ENCODE data around the gene CDH13. TPM values are rescaled to one million over a fixed set of nuclear protein-coding genes. Genes with fewer than 3 reads are reported as not detected.

The CDH13 gene
- total and polyA plus RNA-seq, 2 of the 8 experiments (the other 6 are each of a cell fraction or from before 2014, with no cell fraction given): 2.3 to 2.4 TPM

GRCh38 chr16:82859662-82860061 is 232.9 kb downstream of the CDH13 start:
- H2BK5ac ChIP-seq (ENCODE audit: low read depth, low read length): no peak overlapping the region
- H3K9ac ChIP-seq (replicated peaks in 1 of 4; ENCODE audit: extremely low read depth in 1 of 4, low read depth in 3 of 4, low read length in 3 of 4): no peak overlapping the region
- no peaks in the 10 kb centered on the region for H3K9me3 ChIP-seq (ENCODE audit: insufficient read depth in 2 of 2, low read depth in 1 of 2, low read length in 1 of 2)
- H3K14ac ChIP-seq (ENCODE audit: insufficient read length): no peak overlapping the region
- no peak overlapping the region for H3K23ac ChIP-seq (ENCODE audit: insufficient read length)
- WGBS, 2 experiments (ENCODE audit: extremely low coverage in 1 of 2, insufficient coverage in 1 of 2, insufficient read length in 1 of 2, insufficient replicate concordance in 2 of 2, low coverage in 1 of 2, low lambda C conversion rate in 2 of 2, missing lambda C conversion rate in 1 of 2): 99% methylated on average over 6 of the region's 6 CpGs; no CpG with 5 or more reads in 1 of the 2 experiments
- no peak overlapping the region for H2BK15ac ChIP-seq (ENCODE audit: low read length)
- H2AK5ac ChIP-seq (ENCODE audit: low read depth, low read length): no peak overlapping the region
- no peaks in the 10 kb centered on the region for H3K27me3 ChIP-seq (replicated peaks in 1 of 4; ENCODE audit: control insufficient read depth in 3 of 4, extremely low read depth in 1 of 4, insufficient read depth in 3 of 4, low read length in 3 of 4)
- no peaks in the 10 kb centered on the region for H3K36me3 ChIP-seq (ENCODE audit: control insufficient read depth in 2 of 4, insufficient read depth in 4 of 4, low read length in 3 of 4)
- no peaks in the 10 kb centered on the region for H3K23me2 ChIP-seq (ENCODE audit: low read depth, low read length)
- H3K4ac ChIP-seq (replicated peaks; ENCODE audit: insufficient read length, low read depth, low read length): no peak overlapping the region
- no peak overlapping the region for H3K4me2 ChIP-seq (ENCODE audit: insufficient read depth in 1 of 2, low read depth in 2 of 2, low read length in 2 of 2)
- no peak overlapping the region for H4K91ac ChIP-seq (replicated peaks; ENCODE audit: insufficient read length, low read length)
- H2BK120ac ChIP-seq (replicated peaks; ENCODE audit: low read depth, low read length): no peak overlapping the region
- CTCF ChIA-PET (ENCODE audit: partially characterized antibody): interaction anchor here (0.6 to 0.8 kb wide), 2 partner anchors 108 to 403 kb away, joined by 3 read pairs; no protein-coding TSS in a partner anchor
- no peak overlapping the region for H4K8ac ChIP-seq (ENCODE audit: extremely low read depth, insufficient read depth, low read length)
- H3K79me2 ChIP-seq (ENCODE audit: control insufficient read depth in 1 of 2, insufficient read depth in 2 of 2, low read length in 2 of 2): no peaks in the 10 kb centered on the region
- no peak for FAIRE-seq
- H2BK20ac ChIP-seq (ENCODE audit: low read length): no peak overlapping the region
- H4K20me1 ChIP-seq (replicated peaks in 1 of 2; ENCODE audit: control insufficient read depth in 1 of 2, insufficient read depth in 2 of 2, low read length in 2 of 2): no peaks in the 10 kb centered on the region
- H3K4me1 ChIP-seq (replicated peaks in 1 of 4; ENCODE audit: control insufficient read depth in 3 of 4, insufficient read depth in 4 of 4, low read length in 3 of 4): no peaks in the 10 kb centered on the region
- H3K18ac ChIP-seq (ENCODE audit: extremely low read depth, low read length): no peak overlapping the region
- no peak overlapping the region for H3K27ac ChIP-seq (ENCODE audit: low read depth, low read length)
- no peak overlapping the region for H4K5ac ChIP-seq (ENCODE audit: insufficient read length, low read depth, low read length)
- no peak overlapping the region for H3K4me3 ChIP-seq (ENCODE audit: extremely low read depth in 1 of 4, insufficient read depth in 2 of 4, low read depth in 3 of 4, low read length in 4 of 4)
- POLR2A ChIA-PET (ENCODE audit: partially characterized antibody): no interaction called here
- H2BK12ac ChIP-seq (ENCODE audit: low read depth, low read length): no peak overlapping the region
- no peak overlapping the region for H2AFZ ChIP-seq (ENCODE audit: low read length)
- TF ChIP-seq HDAC6 (IDR thresholded peaks at IDR 0.05; ENCODE audit: low read depth, low read length): no peak
- H3K56ac ChIP-seq (replicated peaks; ENCODE audit: insufficient read length, low read depth, low read length): no peak overlapping the region
- DNase-seq (ENCODE audit: low read depth in 1 of 2, low spot score in 2 of 2): no peak
- no peaks in the 10 kb centered on the region for H3K79me1 ChIP-seq (ENCODE audit: low read depth, low read length)
